GM12878 (cell line): ENCODE results near the gene HIGD1C. TPM values are rescaled to one million over a fixed set of nuclear protein-coding genes. Genes with fewer than 3 reads are reported as not detected.

Experiments used
- ATAC-seq: fragments of 200-7000 bp; cut with Tn5 transposase; 3 replicates; pipeline ENCODE4 v1.9.1; 2020; ENCODE audit warnings: mild to moderate bottlenecking, moderate library complexity
- BruUV-seq: library from RNA; stranded (reverse); fragments of 400-500 nt; replicated peaks from 2 replicates; lab custom pipeline; 2021; lab: Mats Ljungman, UMichigan
- CTCF ChIA-PET: fragments of 300-600 bp; sonication (Branson Sonifier 250); formaldehyde crosslinking; extraction: SDS; loops from one replicate; lab custom pipeline; 2021; ENCODE audit warnings: inconsistent platforms; lab: Yijun Ruan, JAX
- POLR2A ChIA-PET: fragments of 350-600 bp; formaldehyde crosslinking; extraction: SDS; loops from one replicate; lab custom pipeline; 2021; ENCODE audit warnings: inconsistent platforms; lab: Charles Lee
- RAD21 ChIA-PET: fragments of 300-600 bp; sonication (Branson Sonifier 250); formaldehyde crosslinking; loops from one replicate; lab custom pipeline; 2023; ENCODE audit warnings: antibody characterized with exemption; ENCODE audit not compliant: unreplicated experiment; lab: Charles Lee
- SMC1A ChIA-PET: fragments of 300-600 bp; sonication (Branson Sonifier 250); formaldehyde crosslinking; loops from one replicate; lab custom pipeline; 2023; ENCODE audit not compliant: unreplicated experiment, uncharacterized antibody; lab: Charles Lee
- DNase-seq: peaks from one replicate; pipeline ENCODE4 v3.0.0-alpha.2; 2011; ENCODE audit warnings: low read depth, low spot score
- FAIRE-seq: peaks from 3 replicates; lab custom pipeline; 2011; peaks lifted over from hg19 to GRCh38; lab: Jason Lieb, UNC
- H2AFZ ChIP-seq: 2 replicates; pipeline ENCODE4 v1.6.0; 2011; ENCODE audit warnings: low read depth, low read length, control low read depth; ENCODE audit not compliant: control insufficient read depth
- H3K27ac ChIP-seq: 2 replicates; pipeline ENCODE4 v1.5.1; 2011; ENCODE audit warnings: control low read depth; ENCODE audit not compliant: control insufficient read depth, insufficient read depth
- H3K27me3 ChIP-seq, 2 experiments: replicated peaks in 1 of 2; 2 replicates each; pipeline versions ENCODE4 v1.6.0 to v1.6.1; 2011; ENCODE audit warnings: low read length in 1 of 2; ENCODE audit not compliant: control insufficient read depth in 2 of 2, insufficient read depth in 2 of 2
- H3K36me3 ChIP-seq, 2 experiments: 2 replicates each; pipeline ENCODE4 v1.5.1; 2011; ENCODE audit warnings: low read length in 1 of 2; ENCODE audit not compliant: control insufficient read depth in 2 of 2, insufficient read depth in 2 of 2
- H3K4me1 ChIP-seq: 2 replicates; pipeline ENCODE4 v1.6.1; 2011; ENCODE audit warnings: mild to moderate bottlenecking, low read length, moderate library complexity, mixed read lengths; ENCODE audit not compliant: control insufficient read depth, insufficient read depth
- H3K4me2 ChIP-seq: 2 replicates; pipeline ENCODE4 v1.6.0; 2011; ENCODE audit warnings: control low read depth; ENCODE audit not compliant: control insufficient read depth, insufficient read depth
- H3K4me3 ChIP-seq: fragments of 200-600 bp; sonication (generic); 2 replicates; pipeline ENCODE4 v1.5.1; 2016
- H3K79me2 ChIP-seq: 2 replicates; pipeline ENCODE4 v1.6.0; 2011; ENCODE audit warnings: low read length; ENCODE audit not compliant: control insufficient read depth, insufficient read depth
- H3K9ac ChIP-seq: 2 replicates; pipeline ENCODE4 v1.8.0; 2011; ENCODE audit warnings: low read length, control low read depth, mixed read lengths; ENCODE audit not compliant: control insufficient read depth, insufficient read depth
- H3K9me3 ChIP-seq: replicated peaks from 3 replicates; pipeline ENCODE4 v1.5.1; 2011; ENCODE audit warnings: mild to moderate bottlenecking, low read length; ENCODE audit not compliant: control insufficient read depth, insufficient read depth
- H4K20me1 ChIP-seq: 2 replicates; pipeline ENCODE4 v1.6.0; 2011; ENCODE audit not compliant: control insufficient read depth, insufficient read depth
- ASH2L ChIP-seq: fragments of 300-600, 200-600 bp; sonication (generic); IDR thresholded peaks from 2 replicates; pipeline ENCODE4 v1.6.1; 2017; ENCODE audit warnings: low read depth, mild to moderate bottlenecking, borderline replicate concordance
- BCL3 ChIP-seq: IDR thresholded peaks from 2 replicates; pipeline ENCODE4 v1.6.1; 2011; ENCODE audit warnings: borderline replicate concordance, low read depth, mild to moderate bottlenecking, moderate library complexity, low read length; ENCODE audit not compliant: insufficient read depth, poor library complexity, severe bottlenecking
- CBX3 ChIP-seq: fragments of 200-600 bp; sonication (generic); IDR thresholded peaks from 2 replicates; pipeline ENCODE4 v1.6.1; 2016; ENCODE audit warnings: low read depth, borderline replicate concordance
- CBX5 ChIP-seq: sonication (generic); IDR thresholded peaks from 2 replicates; pipeline ENCODE4 v1.6.1; 2016; ENCODE audit warnings: low read depth, moderate library complexity, mild to moderate bottlenecking, inconsistent platforms
- ETV6 ChIP-seq, 2 experiments: fragments of 450-650 bp in 1 of 2; IDR thresholded peaks in 1 of 2; conservative IDR thresholded peaks in 1 of 2; 2 replicates each; pipeline ENCODE4 v1.6.1; 2014; ENCODE audit warnings: antibody characterized with exemption in 1 of 2, borderline replicate concordance in 1 of 2, low read depth in 1 of 2, mild to moderate bottlenecking in 1 of 2, moderate library complexity in 1 of 2
- EZH2 ChIP-seq: IDR thresholded peaks from 2 replicates; pipeline ENCODE4 v1.6.1; 2012; ENCODE audit warnings: low read depth, mild to moderate bottlenecking, control low read depth, inconsistent platforms, low read length, borderline replicate concordance; ENCODE audit not compliant: control insufficient read depth
- FOXM1 ChIP-seq: IDR thresholded peaks from 2 replicates; pipeline ENCODE4 v1.6.1; 2012; ENCODE audit warnings: low read depth, mild to moderate bottlenecking, inconsistent platforms, low read length, moderate library complexity
- SIX5 ChIP-seq: IDR thresholded peaks from 2 replicates; pipeline ENCODE4 v1.6.1; 2011; ENCODE audit warnings: mild to moderate bottlenecking, low read depth, low read length, moderate library complexity; ENCODE audit not compliant: severe bottlenecking
- SMAD1 ChIP-seq: fragments of 450-650 bp; IDR thresholded peaks from 2 replicates; pipeline ENCODE4 v1.6.1; 2018; ENCODE audit warnings: mild to moderate bottlenecking, low read depth; ENCODE audit not compliant: partially characterized antibody
- ZBED1 ChIP-seq: IDR thresholded peaks from 2 replicates; pipeline ENCODE4 v1.6.1; 2016; ENCODE audit warnings: borderline replicate concordance
- ZBTB40 ChIP-seq: fragments of 450-650 bp; IDR thresholded peaks from 2 replicates; pipeline ENCODE4 v1.6.1; 2016; ENCODE audit warnings: mild to moderate bottlenecking, moderate library complexity, borderline replicate concordance
- WGBS: methylation state at CpG from one replicate; pipeline ENCODE4 v1.1.6; 2016; ENCODE audit warnings: low lambda C conversion rate; ENCODE audit not compliant: insufficient replicate concordance, insufficient coverage; ENCODE audit errors: missing lambda C conversion rate; 5-methylcytosine and 5-hydroxymethylcytosine counted together
- in situ Hi-C: fragments of 300-500 bp; cut with MboI; formaldehyde crosslinking; loops from 9 replicates; pipeline ENCODE4 v1.14.3; 2018; ENCODE audit warnings: mixed read lengths
- intact Hi-C: fragments of 100-400 bp; cut with micrococcal nuclease; formaldehyde crosslinking; loops from one replicate; pipeline ENCODE4 v1.14.2; 2022; ENCODE audit not compliant: unreplicated experiment
- polyA plus RNA-seq, 11 experiments: library from polyadenylated mRNA; depleted of rRNA in 4 of 11; unstranded in 6 of 11; stranded (reverse) in 5 of 11; fragments of >200 nt; fragmentation: Nextera tagmentation in 4 of 11; fragmentation: Illumina TruSeq in 1 of 11; extraction: Ambion mirVana in 4 of 11; extraction: Trizol in 1 of 11; gene quantifications; 1 replicate in 1 of 11; 2 replicates in 10 of 11; pipeline versions ENCODE4 v1.2.1 to v1.2.3, GENCODE V29; 2011 to 2016; ENCODE audit warnings: inconsistent platforms in 2 of 11, missing spikeins in 2 of 11, low read depth in 1 of 11
- total RNA-seq, 4 experiments: library from RNA; depleted of rRNA in 3 of 4; stranded (reverse); fragments of >200 nt in 3 of 4; fragmentation: Illumina TruSeq in 1 of 4; extraction: Trizol in 1 of 4; gene quantifications; 2 replicates each; pipeline versions ENCODE4 v1.2.1 to v1.2.3, GENCODE V29; 2013 to 2021
- TF ChIP-seq, protein P1 (sequence below): IDR thresholded peaks from 2 replicates; pipeline ENCODE4 v1.6.1; 2012; ENCODE audit warnings: low read depth, low read length, improper control_type of control experiment
- TF ChIP-seq, protein P2 (sequence below): fragments of 450-650 bp; IDR thresholded peaks from 2 replicates; pipeline ENCODE4 v1.6.1; 2016; ENCODE audit warnings: mild to moderate bottlenecking

Gene HIGD1C
- total and polyA plus RNA-seq, 10 of the 15 experiments (the other 5 are each of a cell fraction or from before 2014, with no cell fraction given), result not detected

DNA sequence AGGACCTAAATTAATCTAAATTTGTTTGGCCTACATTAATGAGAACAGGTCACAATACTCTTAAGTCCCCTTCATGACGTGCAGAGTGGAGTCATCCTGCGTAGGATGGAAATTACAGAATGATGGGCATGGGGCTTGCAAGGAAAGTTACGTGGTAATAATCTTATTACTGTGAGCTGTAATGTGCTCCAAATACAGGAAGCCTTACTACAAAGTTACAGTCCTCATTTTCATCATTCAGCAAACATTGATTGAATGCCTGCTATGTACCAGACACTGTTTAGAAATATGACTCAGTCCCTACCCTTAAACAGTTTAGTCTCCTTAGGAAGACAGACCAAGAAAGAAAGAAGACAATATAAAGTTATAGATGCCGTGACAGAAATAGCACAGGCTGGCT lies 9.4 kb downstream of the HIGD1C start:
- H3K27ac ChIP-seq, result no peak overlapping the region
- 91% methylated on average over 4 of the region's 4 CpGs for WGBS
- no TSS peak for BruUV-seq
- ATAC-seq (no peak), FAIRE-seq (no peak), DNase-seq (no peak)
- H3K4me3 ChIP-seq, result no peak overlapping the region
- no peak overlapping the region for H3K9ac ChIP-seq
- no peaks in the 10 kb centered on the region for H3K9me3 ChIP-seq
- H3K79me2 ChIP-seq, result no peaks in the 10 kb centered on the region
- ChIA-PET CTCF (interaction anchor here (0.8 to 1.2 kb wide), 2 partner anchors 24 to 135 kb away, joined by 3 read pairs; no protein-coding TSS in a partner anchor), RAD21 (no interaction called here), SMC1A (interaction anchor here (0.6 kb wide), 1 partner anchor 72 kb away, joined by 4 read pairs; no protein-coding TSS in a partner anchor), POLR2A (interaction anchor here (1.1 kb wide), 1 partner anchor 19 kb away, joined by 3 read pairs; no protein-coding TSS in a partner anchor)
- H3K36me3 ChIP-seq, result no peaks in the 10 kb centered on the region
- H3K27me3 ChIP-seq, result no peaks in the 10 kb centered on the region
- no peak overlapping the region for H3K4me2 ChIP-seq
- in situ Hi-C loops (no loop called here), intact Hi-C loops (no loop called here)
- H4K20me1 ChIP-seq, result no peaks in the 10 kb centered on the region
- no peak overlapping the region for H2AFZ ChIP-seq
- H3K4me1 ChIP-seq, result no peaks in the 10 kb centered on the region
- TF ChIP-seq, protein P1, sequence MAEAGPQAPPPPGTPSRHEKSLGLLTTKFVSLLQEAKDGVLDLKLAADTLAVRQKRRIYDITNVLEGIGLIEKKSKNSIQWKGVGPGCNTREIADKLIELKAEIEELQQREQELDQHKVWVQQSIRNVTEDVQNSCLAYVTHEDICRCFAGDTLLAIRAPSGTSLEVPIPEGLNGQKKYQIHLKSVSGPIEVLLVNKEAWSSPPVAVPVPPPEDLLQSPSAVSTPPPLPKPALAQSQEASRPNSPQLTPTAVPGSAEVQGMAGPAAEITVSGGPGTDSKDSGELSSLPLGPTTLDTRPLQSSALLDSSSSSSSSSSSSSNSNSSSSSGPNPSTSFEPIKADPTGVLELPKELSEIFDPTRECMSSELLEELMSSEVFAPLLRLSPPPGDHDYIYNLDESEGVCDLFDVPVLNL, result no peak
- TF ChIP-seq ASH2L, result no peak
- no peak for TF ChIP-seq CBX3
- no peak for TF ChIP-seq ZBED1
- no peak for TF ChIP-seq EZH2
- TF ChIP-seq, protein P2, sequence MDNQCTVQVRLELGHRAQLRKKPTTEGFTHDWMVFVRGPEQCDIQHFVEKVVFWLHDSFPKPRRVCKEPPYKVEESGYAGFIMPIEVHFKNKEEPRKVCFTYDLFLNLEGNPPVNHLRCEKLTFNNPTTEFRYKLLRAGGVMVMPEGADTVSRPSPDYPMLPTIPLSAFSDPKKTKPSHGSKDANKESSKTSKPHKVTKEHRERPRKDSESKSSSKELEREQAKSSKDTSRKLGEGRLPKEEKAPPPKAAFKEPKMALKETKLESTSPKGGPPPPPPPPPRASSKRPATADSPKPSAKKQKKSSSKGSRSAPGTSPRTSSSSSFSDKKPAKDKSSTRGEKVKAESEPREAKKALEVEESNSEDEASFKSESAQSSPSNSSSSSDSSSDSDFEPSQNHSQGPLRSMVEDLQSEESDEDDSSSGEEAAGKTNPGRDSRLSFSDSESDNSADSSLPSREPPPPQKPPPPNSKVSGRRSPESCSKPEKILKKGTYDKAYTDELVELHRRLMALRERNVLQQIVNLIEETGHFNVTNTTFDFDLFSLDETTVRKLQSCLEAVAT, result no peak
- no peak for TF ChIP-seq ETV6 (conservative IDR thresholded peaks at IDR 0.05 in 1 of 2, IDR thresholded peaks at IDR 0.05 in 1 of 2; ENCODE audit: borderline replicate concordance in 1 of 2, low read depth in 1 of 2)
- TF ChIP-seq BCL3, result no peak
- TF ChIP-seq SIX5, result no peak
- TF ChIP-seq ZBTB40, result no peak
- TF ChIP-seq CBX5, result no peak
- no peak for TF ChIP-seq FOXM1
- TF ChIP-seq SMAD1, result no peak
